DMS114 treated with DMSO at 0.1 percent for 48 hours (cell line): ENCODE measurements around the gene SCLT1.

Experiments
- DNase-seq: peaks from one replicate; lab custom pipeline; 2025; ENCODE audit not compliant: unreplicated experiment; lab: John Stamatoyannopoulos, UW

SCLT1 gene

GRCh38 chr4:128877934-128878333 lies 215.4 kb downstream of the SCLT1 start:
- no peak for DNase-seq

DNA sequence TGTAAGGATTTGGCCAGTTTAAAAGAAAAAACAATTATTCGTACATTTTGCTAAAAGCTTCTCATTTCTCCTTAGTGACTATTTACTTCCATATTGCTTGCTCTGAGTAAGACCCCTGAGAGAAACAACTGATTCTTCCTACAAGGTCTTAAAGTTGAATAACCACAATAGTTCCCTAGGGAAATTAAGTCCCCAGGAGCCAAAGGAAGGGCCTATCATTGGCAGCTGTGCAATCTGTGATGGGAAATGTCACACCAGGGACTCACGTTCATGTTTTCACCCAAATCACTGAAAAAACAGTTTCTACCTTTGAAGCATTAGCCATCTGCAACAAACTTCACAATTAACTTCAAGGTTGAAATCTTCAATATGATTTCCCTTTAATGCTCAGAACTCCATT lies 217.1 kb downstream of the SCLT1 start:
- DNase-seq: no peak

- no peak for DNase-seq
These were observed 221.4 kb downstream of the SCLT1 start for GRCh38 chr4:128871948-128872347.

DNA sequence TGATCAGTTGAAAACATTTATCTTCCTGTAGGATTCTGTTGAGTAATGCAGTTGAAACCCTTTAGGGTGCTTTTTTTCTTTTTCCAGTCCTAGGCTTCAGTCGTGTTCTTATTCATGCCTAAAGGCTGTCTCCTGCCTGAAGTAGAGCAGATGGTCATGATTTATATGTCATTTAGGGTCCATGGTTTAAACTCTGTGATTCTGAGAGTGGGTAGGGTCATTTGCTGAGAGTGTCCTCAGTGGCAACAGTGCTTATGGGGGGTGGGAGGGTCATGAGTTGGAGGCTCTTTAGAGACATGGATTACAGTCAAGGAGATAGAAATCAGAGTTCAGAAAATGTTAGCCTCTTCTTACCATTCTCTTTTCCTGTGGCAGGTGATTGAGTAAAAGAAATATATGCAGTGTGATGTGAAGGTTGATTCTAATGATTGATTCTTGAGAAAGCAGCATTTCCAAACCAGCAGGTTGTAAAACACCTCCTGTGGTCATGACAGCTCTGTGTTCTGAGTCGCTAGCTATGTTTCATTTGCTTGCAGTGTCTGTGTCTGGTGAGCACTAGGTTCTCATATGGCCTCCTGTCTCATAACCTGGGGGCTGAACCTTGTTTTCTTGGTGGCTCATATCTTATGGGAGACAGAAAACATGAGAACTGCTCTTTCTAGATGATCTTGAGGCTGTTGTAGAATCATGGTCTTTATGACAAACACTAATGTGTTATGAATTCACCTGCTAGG lies 223.4 kb downstream of the SCLT1 start:
- no peak for DNase-seq

DNA sequence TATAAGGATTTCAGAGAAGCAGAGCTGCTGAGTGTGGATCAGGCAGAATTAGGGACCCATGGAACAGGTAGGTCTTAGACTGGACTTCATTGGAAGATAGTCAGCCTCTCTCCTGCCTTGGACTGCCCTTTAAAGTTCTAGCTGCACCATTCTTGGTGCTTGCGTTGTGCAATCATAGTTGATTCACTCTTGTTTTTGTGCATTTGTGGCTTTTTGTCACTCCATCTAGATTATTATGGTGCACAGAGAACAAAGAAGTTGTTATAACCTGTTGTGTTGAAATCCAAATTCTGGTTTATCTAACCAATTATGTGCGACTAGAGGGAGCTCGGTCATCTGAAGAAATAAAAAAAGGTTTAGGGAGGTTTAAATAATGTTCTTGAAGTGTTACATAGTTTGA lies 224.6 kb downstream of the SCLT1 start:
- no peak for DNase-seq

- no peak for DNase-seq
These were observed 226.6 kb downstream of the SCLT1 start for GRCh38 chr4:128866691-128867090.

DNA sequence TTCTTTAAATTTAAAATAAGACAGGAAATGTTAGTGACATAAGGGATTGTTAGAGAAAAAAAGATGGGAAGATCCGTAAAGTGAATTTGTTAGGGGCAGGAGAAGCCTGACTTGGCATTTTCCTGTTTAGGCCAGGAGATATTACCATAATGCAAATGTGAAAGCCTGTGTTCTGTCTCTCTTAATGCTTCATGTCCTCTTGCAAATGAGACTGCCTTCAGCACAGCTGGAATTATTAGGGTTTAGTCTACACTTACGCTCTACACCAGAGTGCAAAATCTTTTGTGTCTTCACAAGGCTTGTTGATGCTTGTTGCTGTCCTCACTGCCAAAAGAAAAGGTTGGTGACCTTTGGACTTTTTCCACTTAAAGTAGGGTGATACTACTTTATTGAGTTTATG lies 227.1 kb downstream of the SCLT1 start:
- no peak for DNase-seq

- DNase-seq: no peak
These were observed 228.2 kb downstream of the SCLT1 start for GRCh38 chr4:128865132-128865531.

GRCh38 chr4:128863312-128864075 lies 229.8 kb downstream of the SCLT1 start:
- DNase-seq: peak; percentile 27

GRCh38 chr4:128862608-128863311 lies 230.6 kb downstream of the SCLT1 start:
- no peak for DNase-seq

- DNase-seq: no peak
These were observed 231.4 kb downstream of the SCLT1 start for GRCh38 chr4:128861856-128862518.

GRCh38 chr4:128859887-128860677 lies 233.3 kb downstream of the SCLT1 start:
- no peak for DNase-seq

- no peak for DNase-seq
These were observed 234.3 kb downstream of the SCLT1 start for GRCh38 chr4:128858879-128859671.

- DNase-seq: no peak
These were observed 237.1 kb downstream of the SCLT1 start for GRCh38 chr4:128856246-128856645.

DNA sequence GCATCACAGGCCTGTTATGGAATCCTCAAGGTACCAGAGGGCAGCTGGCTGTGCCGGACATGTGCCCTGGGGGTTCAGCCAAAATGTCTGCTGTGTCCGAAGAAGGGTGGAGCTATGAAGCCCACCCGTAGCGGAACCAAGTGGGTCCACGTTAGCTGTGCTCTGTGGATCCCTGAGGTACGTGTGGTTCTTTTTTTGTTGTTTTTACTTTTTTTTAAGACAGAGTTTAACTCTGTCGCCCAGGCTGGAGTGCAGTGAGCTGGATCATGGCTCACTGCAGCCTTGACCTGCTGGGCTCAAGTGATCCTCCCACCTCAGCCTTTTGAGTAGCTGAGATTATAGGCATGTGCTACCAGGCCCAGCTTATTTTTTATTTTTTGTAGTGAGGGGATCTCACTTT lies 237.7 kb downstream of the SCLT1 start:
- no peak for DNase-seq

DNA sequence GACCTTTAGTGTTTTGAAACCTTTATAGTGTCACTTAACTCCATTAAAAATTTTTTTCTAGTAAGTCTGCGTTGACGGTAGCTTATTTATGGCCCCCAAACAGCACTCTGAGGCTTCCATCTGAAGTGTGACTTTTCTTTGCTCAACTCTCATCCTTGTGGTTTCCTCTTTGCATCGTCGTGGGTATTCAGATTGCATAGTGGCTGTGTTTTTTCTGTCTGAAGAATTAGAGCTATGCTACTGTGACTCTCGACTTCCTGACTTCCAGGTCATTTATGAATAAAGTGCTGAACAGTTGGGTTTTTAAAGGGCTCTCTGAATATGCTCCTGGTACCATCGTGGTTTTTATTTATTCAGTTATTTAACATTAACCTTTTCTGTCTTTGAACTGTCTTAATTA lies 238.9 kb downstream of the SCLT1 start:
- DNase-seq: no peak

- no peak for DNase-seq
These were observed 239.6 kb downstream of the SCLT1 start for GRCh38 chr4:128853741-128854140.

GRCh38 chr4:128850252-128850651 lies 243.1 kb downstream of the SCLT1 start:
- no peak for DNase-seq

GRCh38 chr4:128848461-128848860 lies 244.9 kb downstream of the SCLT1 start:
- DNase-seq: no peak
